ENCODE results near the gene TRAFD1. TPM values are rescaled to one million over a fixed set of nuclear protein-coding genes. Genes with fewer than 3 reads are reported as not detected.

The TRAFD1 gene
- total and polyA plus RNA-seq, 2 of the 13 experiments (the other 11 are each of a cell fraction or from before 2014, with no cell fraction given) = 9.5 to 20.9 TPM

DNA sequence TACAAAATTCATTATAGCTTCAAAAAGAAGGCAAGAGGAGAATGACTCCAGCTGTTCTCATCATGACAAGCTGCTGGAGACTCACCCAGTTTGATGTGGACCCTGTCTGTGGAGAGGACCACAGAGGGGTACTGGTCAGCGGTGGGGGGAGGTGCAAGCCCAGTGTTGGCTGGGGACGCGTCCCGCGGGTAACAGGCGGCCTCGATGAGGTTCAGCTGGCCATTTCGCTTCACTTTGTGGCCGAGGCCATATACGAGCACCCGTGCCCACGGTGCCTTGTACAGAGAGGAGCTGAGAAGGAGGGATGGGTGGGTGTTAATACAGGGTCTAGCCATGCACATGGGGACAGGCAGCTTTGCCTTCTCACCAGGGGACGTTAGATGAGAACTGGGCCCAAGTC lies 67.1 kb downstream of the TRAFD1 start (continued):
- TF ChIP-seq, protein P1, sequence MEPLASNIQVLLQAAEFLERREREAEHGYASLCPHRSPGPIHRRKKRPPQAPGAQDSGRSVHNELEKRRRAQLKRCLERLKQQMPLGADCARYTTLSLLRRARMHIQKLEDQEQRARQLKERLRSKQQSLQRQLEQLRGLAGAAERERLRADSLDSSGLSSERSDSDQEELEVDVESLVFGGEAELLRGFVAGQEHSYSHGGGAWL (CRISPR knock-in tag; IDR thresholded peaks at IDR 0.05) = no peak

DNA sequence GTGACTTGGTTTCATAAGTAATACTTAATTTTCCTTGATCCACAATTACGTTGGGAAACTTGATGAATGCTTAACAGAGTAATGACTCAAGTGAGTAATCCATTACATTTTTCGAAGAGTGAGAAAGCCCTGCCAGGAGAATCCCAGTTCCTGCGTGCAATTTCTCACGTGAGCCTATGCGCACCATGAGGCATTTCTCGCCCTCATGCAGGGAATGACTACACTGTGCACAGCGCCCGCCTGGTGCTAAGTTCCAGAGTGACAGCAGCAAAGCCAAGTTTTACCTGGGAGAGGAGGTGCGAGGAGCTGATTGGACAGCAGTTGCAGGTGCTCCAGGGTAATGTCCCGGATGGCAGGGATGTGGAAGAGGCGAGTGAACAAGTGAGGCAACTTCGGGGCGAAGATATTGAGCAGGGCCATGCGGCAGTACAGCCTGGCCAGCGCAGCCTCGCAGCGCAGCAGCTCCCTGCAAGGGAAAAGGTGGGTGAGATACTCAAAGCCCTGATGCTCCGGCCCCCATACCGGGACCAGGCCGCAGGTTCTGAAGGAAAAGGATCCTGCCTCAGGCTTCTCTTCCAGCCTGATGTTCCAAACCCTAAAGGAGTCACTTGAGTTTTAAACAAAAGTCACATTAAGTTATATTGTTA lies 69.4 kb downstream of the TRAFD1 start:
- Histone ChIP-seq H3K4me1 (ENCODE audit: insufficient read depth, low read length) (peaks cover 9% of the 10 kb centered on the region), H3K27me3 (ENCODE audit: control insufficient read depth in 1 of 2, insufficient read depth in 2 of 2, low read length in 2 of 2) (no peaks in the 10 kb centered on the region), H3K9ac (ENCODE audit: insufficient read depth, low read depth, low read length) (no peak overlapping the region), H2AFZ (ENCODE audit: low read length) (no peak overlapping the region), H3K4me2 (ENCODE audit: low read depth, low read length) (no peak overlapping the region), H3K79me2 (ENCODE audit: insufficient read depth, low read length) (no peaks in the 10 kb centered on the region), H4K20me1 (ENCODE audit: insufficient read depth, low read length) (no peaks in the 10 kb centered on the region), H3K27ac (ENCODE audit: extremely low read length, insufficient read depth, low read length) (no peak overlapping the region), H3K36me3 (replicated peaks in 1 of 2; ENCODE audit: control insufficient read depth in 1 of 2, insufficient read depth in 2 of 2, low read length in 2 of 2) (peaks cover 5 to 48% of the 10 kb centered on the region in 2 experiments; a peak in 4 of 5 replicates), H3K9me3 (ENCODE audit: low read length) (no peaks in the 10 kb centered on the region), H3K4me3 (replicated peaks in 1 of 3; ENCODE audit: insufficient read depth in 1 of 3, low read depth in 2 of 3, low read length in 3 of 3) (no peak overlapping the region)
- FAIRE-seq (no peak), ATAC-seq (no peak), DNase-seq (ENCODE audit: low spot score) (no peak)
- WGBS (ENCODE audit: low lambda C conversion rate) = 97% methylated on average over 20 of the region's 20 CpGs
- intact Hi-C loops (cut with micrococcal nuclease; ENCODE audit: unreplicated experiment) (no loop called here), in situ Hi-C loops (cut with HindIII; ENCODE audit: extremely low pct_ligation_motif_present, low pct_unique_long_range_greater_than_20kb) (loop anchor here (5.0 kb wide), 1 partner anchor 193 kb away; no protein-coding TSS in a partner anchor)
- ChIA-PET POLR2A (no interaction called here), CTCF (ENCODE audit: low intra/inter-chr PET ratio, low total read pairs) (no interaction called here)
- no TSS peak for BruUV-seq (replicated peaks)
- TF ChIP-seq, protein P2, sequence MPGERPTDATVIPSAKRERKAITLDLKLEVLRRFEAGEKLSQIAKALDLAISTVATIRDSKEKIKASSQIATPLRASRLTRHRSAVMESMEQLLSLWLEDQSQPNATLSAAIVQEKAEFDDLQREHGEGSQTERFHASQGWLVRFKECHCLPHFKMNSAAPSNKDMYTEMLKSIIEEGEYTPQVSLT (CRISPR knock-in tag; IDR thresholded peaks at IDR 0.05; ENCODE audit: borderline replicate concordance, low read depth) = no peak
- TF ChIP-seq, protein P3, sequence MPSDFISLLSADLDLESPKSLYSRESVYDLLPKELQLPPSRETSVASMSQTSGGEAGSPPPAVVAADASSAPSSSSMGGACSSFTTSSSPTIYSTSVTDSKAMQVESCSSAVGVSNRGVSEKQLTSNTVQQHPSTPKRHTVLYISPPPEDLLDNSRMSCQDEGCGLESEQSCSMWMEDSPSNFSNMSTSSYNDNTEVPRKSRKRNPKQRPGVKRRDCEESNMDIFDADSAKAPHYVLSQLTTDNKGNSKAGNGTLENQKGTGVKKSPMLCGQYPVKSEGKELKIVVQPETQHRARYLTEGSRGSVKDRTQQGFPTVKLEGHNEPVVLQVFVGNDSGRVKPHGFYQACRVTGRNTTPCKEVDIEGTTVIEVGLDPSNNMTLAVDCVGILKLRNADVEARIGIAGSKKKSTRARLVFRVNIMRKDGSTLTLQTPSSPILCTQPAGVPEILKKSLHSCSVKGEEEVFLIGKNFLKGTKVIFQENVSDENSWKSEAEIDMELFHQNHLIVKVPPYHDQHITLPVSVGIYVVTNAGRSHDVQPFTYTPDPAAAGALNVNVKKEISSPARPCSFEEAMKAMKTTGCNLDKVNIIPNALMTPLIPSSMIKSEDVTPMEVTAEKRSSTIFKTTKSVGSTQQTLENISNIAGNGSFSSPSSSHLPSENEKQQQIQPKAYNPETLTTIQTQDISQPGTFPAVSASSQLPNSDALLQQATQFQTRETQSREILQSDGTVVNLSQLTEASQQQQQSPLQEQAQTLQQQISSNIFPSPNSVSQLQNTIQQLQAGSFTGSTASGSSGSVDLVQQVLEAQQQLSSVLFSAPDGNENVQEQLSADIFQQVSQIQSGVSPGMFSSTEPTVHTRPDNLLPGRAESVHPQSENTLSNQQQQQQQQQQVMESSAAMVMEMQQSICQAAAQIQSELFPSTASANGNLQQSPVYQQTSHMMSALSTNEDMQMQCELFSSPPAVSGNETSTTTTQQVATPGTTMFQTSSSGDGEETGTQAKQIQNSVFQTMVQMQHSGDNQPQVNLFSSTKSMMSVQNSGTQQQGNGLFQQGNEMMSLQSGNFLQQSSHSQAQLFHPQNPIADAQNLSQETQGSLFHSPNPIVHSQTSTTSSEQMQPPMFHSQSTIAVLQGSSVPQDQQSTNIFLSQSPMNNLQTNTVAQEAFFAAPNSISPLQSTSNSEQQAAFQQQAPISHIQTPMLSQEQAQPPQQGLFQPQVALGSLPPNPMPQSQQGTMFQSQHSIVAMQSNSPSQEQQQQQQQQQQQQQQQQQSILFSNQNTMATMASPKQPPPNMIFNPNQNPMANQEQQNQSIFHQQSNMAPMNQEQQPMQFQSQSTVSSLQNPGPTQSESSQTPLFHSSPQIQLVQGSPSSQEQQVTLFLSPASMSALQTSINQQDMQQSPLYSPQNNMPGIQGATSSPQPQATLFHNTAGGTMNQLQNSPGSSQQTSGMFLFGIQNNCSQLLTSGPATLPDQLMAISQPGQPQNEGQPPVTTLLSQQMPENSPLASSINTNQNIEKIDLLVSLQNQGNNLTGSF (CRISPR knock-in tag; IDR thresholded peaks at IDR 0.05) = no peak
- TF ChIP-seq SAP130 (CRISPR knock-in tag; IDR thresholded peaks at IDR 0.05; ENCODE audit: low read depth) (no peak), CEBPG (CRISPR knock-in tag; IDR thresholded peaks at IDR 0.05) (no peak), THAP11 (CRISPR knock-in tag; IDR thresholded peaks at IDR 0.05) (no peak), STAT5B (CRISPR knock-in tag; IDR thresholded peaks at IDR 0.05) (no peak), SUZ12 (IDR thresholded peaks at IDR 0.05; ENCODE audit: low read depth, low read length) (no peak), PHF21A (CRISPR knock-in tag; IDR thresholded peaks at IDR 0.05) (no peak), NR2F1 (CRISPR knock-in tag; IDR thresholded peaks at IDR 0.05) (no peak), TSC22D2 (CRISPR knock-in tag; IDR thresholded peaks at IDR 0.05; ENCODE audit: borderline replicate concordance) (no peak)
- TF ChIP-seq, protein P4, sequence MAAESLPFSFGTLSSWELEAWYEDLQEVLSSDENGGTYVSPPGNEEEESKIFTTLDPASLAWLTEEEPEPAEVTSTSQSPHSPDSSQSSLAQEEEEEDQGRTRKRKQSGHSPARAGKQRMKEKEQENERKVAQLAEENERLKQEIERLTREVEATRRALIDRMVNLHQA (CRISPR knock-in tag; IDR thresholded peaks at IDR 0.05) = no peak
- TF ChIP-seq, protein P5, sequence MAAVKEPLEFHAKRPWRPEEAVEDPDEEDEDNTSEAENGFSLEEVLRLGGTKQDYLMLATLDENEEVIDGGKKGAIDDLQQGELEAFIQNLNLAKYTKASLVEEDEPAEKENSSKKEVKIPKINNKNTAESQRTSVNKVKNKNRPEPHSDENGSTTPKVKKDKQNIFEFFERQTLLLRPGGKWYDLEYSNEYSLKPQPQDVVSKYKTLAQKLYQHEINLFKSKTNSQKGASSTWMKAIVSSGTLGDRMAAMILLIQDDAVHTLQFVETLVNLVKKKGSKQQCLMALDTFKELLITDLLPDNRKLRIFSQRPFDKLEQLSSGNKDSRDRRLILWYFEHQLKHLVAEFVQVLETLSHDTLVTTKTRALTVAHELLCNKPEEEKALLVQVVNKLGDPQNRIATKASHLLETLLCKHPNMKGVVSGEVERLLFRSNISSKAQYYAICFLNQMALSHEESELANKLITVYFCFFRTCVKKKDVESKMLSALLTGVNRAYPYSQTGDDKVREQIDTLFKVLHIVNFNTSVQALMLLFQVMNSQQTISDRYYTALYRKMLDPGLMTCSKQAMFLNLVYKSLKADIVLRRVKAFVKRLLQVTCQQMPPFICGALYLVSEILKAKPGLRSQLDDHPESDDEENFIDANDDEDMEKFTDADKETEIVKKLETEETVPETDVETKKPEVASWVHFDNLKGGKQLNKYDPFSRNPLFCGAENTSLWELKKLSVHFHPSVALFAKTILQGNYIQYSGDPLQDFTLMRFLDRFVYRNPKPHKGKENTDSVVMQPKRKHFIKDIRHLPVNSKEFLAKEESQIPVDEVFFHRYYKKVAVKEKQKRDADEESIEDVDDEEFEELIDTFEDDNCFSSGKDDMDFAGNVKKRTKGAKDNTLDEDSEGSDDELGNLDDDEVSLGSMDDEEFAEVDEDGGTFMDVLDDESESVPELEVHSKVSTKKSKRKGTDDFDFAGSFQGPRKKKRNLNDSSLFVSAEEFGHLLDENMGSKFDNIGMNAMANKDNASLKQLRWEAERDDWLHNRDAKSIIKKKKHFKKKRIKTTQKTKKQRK (IDR thresholded peaks at IDR 0.05; ENCODE audit: low read length) = no peak
